ENCODE measurements around the gene UPF1.
A peak's percentile ranks its signal among the peaks of the same experiment; 100 is the strongest.

Gene UPF1

GRCh38 chr19:18856385-18857126 lies 24.8 kb downstream of the UPF1 start:
- Histone ChIP-seq H3K4me3 (ENCODE audit: low read depth, low read length) (no peak overlapping the region), H3K36me3 (peaks cover 96% of the 10 kb centered on the region)
- peak; percentile 50 for DNase-seq

GRCh38 chr19:18857223-18857622 lies 25.5 kb downstream of the UPF1 start:
- no peak for DNase-seq
- Histone ChIP-seq H3K36me3 (peaks cover 96% of the 10 kb centered on the region), H3K4me1 (no peaks in the 10 kb centered on the region), H3K27me3 (no peaks in the 10 kb centered on the region), H3K4me3 (ENCODE audit: low read depth, low read length) (no peak overlapping the region), H3K9me3 (no peaks in the 10 kb centered on the region)
- TF ChIP-seq CTCF (IDR thresholded peaks at IDR 0.05; ENCODE audit: low read depth, low read length) = no peak

More at GRCh38 chr19:18856385-18857126, 24.8 kb downstream of the UPF1 start:
- H3K27me3 ChIP-seq = no peaks in the 10 kb centered on the region
- H3K9me3 ChIP-seq = no peaks in the 10 kb centered on the region
- H3K4me1 ChIP-seq = no peaks in the 10 kb centered on the region
- TF ChIP-seq CTCF (IDR thresholded peaks at IDR 0.05; ENCODE audit: low read depth, low read length) = peak; percentile 59

GRCh38 chr19:18858906-18859646 lies 27.3 kb downstream of the UPF1 start:
- Histone ChIP-seq H3K36me3 (peaks cover 91% of the 10 kb centered on the region), H3K27me3 (no peaks in the 10 kb centered on the region), H3K4me1 (no peaks in the 10 kb centered on the region), H3K4me3 (ENCODE audit: low read depth, low read length) (no peak overlapping the region), H3K9me3 (no peaks in the 10 kb centered on the region)
- no peak for DNase-seq
- no peak for TF ChIP-seq CTCF (IDR thresholded peaks at IDR 0.05; ENCODE audit: low read depth, low read length)

- H3K27me3 ChIP-seq = no peaks in the 10 kb centered on the region
- TF ChIP-seq CTCF (IDR thresholded peaks at IDR 0.05; ENCODE audit: low read depth, low read length) = no peak
- no peak overlapping the region for H3K4me3 ChIP-seq (ENCODE audit: low read depth, low read length)
- no peak for DNase-seq
- H3K4me1 ChIP-seq = no peaks in the 10 kb centered on the region
- H3K36me3 ChIP-seq = peaks cover 88% of the 10 kb centered on the region
- H3K9me3 ChIP-seq = no peaks in the 10 kb centered on the region
Observed at GRCh38 chr19:18859676-18860301, 28.0 kb downstream of the UPF1 start.

- Histone ChIP-seq H3K4me3 (ENCODE audit: low read depth, low read length) (no peak overlapping the region), H3K27me3 (no peaks in the 10 kb centered on the region), H3K36me3 (peaks cover 84% of the 10 kb centered on the region), H3K9me3 (no peaks in the 10 kb centered on the region), H3K4me1 (no peaks in the 10 kb centered on the region)
- TF ChIP-seq CTCF (IDR thresholded peaks at IDR 0.05; ENCODE audit: low read depth, low read length) = no peak
- no peak for DNase-seq
Observed at GRCh38 chr19:18860302-18860700, 28.5 kb downstream of the UPF1 start.

All from BE2C (cell line).